Fibroblast of villous mesenchyme (primary cell): ENCODE measurements around the gene PDLIM4. TPM values are rescaled to one million over a fixed set of nuclear protein-coding genes. Genes with fewer than 3 reads are reported as not detected.

Source experiments
- DNase-seq: peaks from one replicate; pipeline ENCODE4 v3.0.0-alpha.2; 2010; ENCODE audit warnings: low read depth
- H3K4me3 ChIP-seq: 2 replicates; pipeline ENCODE4 v1.5.1; 2011; ENCODE audit warnings: low read depth, mild to moderate bottlenecking, low read length
- CTCF ChIP-seq: IDR thresholded peaks from 2 replicates; pipeline ENCODE4 v1.5.1; 2012; ENCODE audit warnings: low read depth, mild to moderate bottlenecking, low read length; ENCODE audit not compliant: insufficient read depth
- total RNA-seq: library from RNA; depleted of rRNA; stranded (reverse); fragments of >200 nt; gene quantifications from 2 replicates; pipeline ENCODE4 v1.2.3, GENCODE V29; 2012

Gene PDLIM4
- total RNA-seq, 1 donor, result 97.2 TPM

- DNase-seq, result no peak
- TF ChIP-seq CTCF, result no peak
- no peak overlapping the region for H3K4me3 ChIP-seq
Observed at GRCh38 chr5:132238901-132239500, 18.5 kb upstream of the PDLIM4 start.

- H3K4me3 ChIP-seq, result no peak overlapping the region
- no peak for DNase-seq
- TF ChIP-seq CTCF, result no peak
Observed at GRCh38 chr5:132239776-132240175, 17.7 kb upstream of the PDLIM4 start.

GRCh38 chr5:132243366-132243977, 14.0 kb upstream of the PDLIM4 start:
- no peak for DNase-seq
- H3K4me3 ChIP-seq, result no peak overlapping the region
- TF ChIP-seq CTCF, result no peak

- no peak for TF ChIP-seq CTCF
- peak; percentile 47 for DNase-seq
- no peak overlapping the region for H3K4me3 ChIP-seq
Observed at GRCh38 chr5:132245593-132245992, 11.9 kb upstream of the PDLIM4 start.

GRCh38 chr5:132246806-132247205, 10.7 kb upstream of the PDLIM4 start:
- no peak for TF ChIP-seq CTCF
- DNase-seq, result no peak
- H3K4me3 ChIP-seq, result no peak overlapping the region

GRCh38 chr5:132250547-132250946, 6.9 kb upstream of the PDLIM4 start:
- no peak for TF ChIP-seq CTCF
- no peak overlapping the region for H3K4me3 ChIP-seq
- no peak for DNase-seq
